Fibroblast of skin of left quadriceps (primary cell): ENCODE results near the gene LGALS3BP.
A peak's percentile ranks its signal among the peaks of the same experiment; 100 is the strongest.

ENCODE experiments used
- DNase-seq, 2 experiments: peaks; one replicate each; pipeline ENCODE4 v3.0.0-alpha.2; 2013; ENCODE audit warnings: low read depth in 2 of 2

The LGALS3BP gene

DNA sequence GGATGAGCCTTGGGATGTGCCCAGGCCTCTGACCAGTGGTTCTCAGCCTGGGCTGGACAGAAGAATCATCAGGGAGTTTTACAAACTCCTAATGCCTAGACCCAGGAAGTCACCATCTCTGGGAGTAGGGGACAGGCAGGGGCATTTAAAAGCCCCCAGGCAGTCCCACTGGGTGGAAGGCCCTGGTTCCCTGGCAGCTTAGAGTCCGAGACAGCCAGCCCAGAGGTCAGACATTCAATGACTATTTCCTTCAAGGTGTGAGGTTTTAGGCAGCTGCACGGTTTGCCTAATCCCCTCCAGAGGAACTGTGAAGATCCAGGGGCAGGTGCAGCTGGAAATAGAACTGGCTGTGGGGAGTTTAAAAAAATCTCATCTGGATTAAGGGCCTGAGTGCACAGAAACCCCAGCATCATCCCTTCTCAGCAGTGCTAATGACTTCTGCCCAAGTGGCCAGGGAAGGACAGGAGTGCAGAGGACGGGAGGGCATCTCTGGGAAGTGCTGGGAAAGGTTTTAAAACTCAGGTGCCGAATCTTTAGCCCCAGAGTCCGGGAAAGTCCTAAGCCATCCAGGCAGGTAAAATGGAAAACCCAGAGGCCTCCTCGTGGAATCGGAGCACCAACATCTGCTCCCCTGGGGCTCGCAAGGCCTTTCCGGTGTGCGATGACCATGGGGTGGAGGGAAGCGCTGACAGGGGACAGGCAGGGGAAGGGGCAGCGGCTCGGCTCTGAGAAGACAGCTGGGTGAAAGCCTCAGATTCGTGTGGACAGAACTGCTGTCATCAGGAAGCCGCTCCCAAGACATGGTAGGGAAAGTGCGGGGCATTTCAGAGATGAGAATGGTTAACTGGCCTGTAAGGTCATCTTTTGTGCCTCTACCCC lies 1.5 kb upstream of the LGALS3BP start:
- no peak for DNase-seq

DNA sequence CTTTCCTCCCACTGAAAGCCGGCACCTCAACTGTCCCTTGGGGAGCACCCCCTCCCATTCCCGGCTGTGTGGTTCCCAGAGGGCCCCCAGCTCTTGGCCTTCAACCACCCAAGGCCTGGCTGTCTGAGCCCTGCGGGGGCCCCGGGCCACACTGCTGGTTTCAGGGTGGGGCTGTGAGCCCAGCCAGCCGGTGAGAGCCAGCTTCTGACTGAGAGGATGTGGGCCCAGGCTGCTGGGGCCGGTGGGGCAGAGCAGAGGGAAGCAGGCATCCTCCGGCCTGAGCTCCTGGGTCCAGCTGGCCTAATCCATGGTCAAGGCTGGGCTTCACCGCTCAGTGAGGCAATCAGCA lies 875 bp upstream of the LGALS3BP start:
- no peak for DNase-seq

DNA sequence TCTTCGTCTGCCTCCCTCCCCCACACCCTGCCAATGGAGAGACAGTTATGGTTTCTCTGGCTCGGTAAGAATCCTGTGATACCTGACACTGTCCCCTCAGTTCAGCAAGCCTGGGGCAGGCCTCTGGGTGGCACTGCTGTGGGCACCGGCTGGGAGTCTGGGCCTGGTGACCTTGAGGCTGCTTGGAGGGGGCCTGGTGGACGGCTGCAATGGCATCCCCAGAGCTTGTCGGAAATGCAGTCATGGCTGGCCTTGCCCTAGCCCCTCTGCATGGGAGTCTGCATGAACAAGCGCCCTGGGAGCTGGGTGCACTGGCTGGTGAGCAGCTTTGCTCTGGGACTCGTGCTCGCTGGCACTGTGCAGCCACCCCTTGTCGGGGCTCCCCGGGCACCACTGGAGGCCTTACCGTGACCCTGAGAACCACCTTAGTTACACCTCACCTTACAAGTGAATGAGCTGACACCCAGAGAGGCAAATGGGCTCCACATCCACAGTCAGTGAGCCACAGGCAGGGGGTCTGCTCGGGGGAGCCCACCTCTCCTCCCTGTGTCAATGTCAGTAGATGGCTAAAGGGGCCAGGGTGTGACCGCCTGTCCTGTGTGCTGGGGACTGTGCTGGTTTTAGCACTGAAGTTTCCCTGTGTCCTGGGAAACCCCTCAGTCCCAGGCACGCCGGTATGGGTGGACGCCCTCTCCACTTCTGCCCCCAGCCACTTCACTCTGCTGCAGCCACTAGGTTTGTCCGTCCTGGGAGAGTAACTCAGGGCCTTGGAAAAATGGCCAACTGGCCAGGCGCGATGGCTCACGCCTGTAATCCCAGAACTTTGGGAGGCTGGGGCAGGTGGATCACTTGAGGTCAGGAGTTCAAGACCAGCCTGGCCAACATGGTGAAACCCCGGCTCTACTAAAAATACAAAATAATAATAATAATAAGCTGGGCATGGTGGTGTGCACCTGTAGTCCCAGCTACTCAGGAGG lies 1.4 kb downstream of the LGALS3BP start:
- DNase-seq: no peak

DNA sequence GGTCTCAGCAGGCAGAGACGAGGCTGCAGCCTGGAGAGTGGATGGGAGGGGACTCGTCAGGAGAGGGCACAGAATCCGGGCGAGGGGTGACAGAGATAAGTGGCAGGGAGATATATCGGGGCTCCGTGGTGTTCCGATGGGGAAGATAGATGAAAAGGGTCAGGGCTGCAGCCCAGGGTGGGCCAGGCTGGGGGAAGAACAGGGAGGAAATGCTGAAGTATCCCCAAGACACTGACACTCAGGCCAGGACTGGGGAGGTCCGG lies 2.1 kb downstream of the LGALS3BP start:
- DNase-seq: no peak

DNA sequence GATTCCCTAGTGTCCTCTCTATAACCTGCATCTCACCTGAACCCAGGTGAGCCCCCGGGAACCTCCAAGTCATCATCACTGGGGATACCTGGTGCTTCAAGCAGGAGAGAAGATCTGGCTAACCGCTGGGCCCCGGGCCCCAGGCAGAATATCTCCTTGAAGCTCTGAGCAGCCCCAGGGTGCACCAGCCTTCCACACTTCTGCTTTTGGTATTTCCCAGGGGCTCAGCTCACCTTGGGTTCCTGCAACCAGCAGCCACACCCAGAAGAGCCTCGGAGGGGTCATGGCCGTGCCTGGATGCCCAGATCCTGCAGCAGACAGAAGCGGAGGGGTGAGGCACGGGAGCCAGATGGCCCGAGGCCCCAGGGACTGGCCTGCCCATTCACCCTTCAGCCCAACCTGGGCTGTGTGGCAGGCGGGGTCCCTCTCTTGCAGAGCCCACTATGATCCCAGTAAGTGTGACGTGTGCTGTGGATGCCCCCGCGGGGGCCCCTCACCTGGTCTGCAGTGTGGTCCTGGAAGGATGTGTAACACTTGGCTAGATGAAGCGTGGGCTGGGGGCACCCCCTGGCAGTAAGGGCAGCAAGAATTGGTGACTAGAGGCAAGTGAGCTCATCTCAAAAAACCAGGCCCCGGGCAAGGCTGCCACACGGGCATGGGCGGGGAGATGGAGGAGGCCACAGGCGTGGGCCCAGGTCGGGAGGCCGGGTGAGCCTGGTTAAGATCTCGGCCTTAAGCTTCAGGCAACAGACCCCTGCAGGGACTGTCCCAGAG lies 2.6 kb downstream of the LGALS3BP start:
- DNase-seq: no peak

DNA sequence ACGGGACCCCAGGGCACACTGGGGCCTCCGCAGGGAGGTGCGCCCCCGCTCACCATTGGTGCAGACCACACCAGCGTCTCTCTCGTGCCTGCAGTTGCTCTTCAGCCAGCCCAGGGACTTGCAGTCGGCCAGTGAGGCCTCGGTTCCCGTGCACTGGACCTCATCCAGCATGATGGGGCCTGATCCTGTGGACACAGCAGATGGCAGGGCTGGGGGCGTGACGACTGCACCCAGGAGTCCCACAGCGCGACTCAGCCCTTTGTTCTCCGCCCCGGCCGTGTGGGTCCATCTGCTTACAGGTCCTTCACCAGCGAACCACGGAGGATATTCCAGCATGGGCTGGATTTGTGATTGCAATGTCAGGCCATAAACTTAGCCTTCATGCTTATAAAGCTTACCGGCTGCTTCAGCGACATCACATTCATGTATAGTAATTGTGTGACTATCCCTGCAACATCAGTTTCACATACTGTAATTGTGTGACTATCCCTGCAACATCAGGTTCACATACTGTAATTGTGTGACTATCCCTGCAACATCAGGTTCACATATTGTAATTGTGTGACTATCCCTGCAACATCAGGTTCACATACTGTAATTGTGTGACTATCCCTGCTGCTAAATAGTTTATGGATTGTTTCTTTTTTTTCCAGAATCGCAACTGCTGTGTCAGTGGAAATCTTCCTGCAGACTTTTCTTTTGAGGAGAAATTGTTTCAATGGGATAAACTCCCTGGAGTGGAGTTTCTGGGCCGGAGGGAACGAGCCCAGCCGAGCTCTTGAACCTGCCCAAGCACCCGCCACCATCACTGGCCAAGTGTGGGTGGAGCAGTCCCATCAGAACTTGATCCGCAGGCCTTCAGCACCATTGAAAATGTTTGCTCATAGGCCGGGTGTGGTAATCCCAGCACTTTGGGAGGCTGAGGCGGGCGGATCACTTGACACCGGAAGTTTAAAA lies 4.8 kb downstream of the LGALS3BP start:
- DNase-seq: peak; percentile 55 to 62

DNA sequence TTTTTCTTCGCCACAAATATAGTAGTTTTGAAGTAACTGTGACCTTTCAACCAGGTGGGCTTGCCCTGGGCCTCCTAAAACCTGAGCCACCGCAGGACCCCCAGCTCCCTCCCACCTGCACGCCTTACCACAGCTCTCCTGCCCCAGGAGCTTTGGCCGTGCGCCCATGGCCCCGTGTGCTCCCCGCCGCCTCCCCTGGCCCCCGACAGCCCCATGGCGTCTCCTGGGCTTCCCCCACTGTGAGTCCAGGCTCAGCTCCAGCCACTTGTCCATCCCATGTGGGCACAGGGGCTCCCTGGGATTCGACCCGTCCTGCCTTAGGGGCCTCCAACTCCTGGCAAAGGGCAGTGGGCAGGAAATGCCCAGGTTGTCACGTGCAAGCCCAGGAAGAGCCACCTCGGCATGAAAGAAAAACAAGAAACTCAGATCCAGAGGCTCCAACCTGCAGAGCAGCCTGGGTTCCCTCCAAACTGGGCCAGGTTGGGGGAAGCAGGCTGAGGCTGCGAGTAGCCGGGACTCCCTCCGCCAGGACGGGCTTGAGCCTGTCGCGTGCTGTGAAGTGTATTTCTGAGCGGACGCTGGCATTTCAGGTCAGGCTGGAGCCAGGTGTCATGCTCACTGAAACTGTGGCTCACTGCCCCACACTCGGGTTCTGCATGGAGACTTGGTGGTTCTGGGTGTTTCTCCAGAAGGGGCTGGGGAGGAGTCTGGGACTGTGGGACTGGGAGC lies 5.8 kb downstream of the LGALS3BP start:
- no peak for DNase-seq

DNA sequence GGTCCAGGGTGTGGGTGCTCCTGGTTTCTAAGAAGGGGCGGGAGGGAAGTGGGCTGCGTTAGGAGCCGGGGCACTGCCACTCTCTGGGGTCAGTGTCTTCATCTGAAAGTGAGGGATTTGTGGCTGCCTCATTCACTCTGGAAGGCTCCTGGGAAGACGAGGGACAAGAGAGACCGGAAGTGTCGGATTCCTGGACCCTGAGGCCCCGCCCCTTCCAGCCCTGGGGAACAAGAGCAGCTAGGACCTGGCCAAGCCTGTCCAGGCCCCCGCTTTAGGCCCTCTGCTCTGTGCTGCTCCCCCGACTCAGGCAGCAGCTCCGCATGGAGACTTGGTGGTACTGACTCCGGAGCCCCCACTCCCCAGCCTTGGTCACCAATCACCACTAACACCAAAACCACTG lies 6.5 kb downstream of the LGALS3BP start:
- DNase-seq: no peak

DNA sequence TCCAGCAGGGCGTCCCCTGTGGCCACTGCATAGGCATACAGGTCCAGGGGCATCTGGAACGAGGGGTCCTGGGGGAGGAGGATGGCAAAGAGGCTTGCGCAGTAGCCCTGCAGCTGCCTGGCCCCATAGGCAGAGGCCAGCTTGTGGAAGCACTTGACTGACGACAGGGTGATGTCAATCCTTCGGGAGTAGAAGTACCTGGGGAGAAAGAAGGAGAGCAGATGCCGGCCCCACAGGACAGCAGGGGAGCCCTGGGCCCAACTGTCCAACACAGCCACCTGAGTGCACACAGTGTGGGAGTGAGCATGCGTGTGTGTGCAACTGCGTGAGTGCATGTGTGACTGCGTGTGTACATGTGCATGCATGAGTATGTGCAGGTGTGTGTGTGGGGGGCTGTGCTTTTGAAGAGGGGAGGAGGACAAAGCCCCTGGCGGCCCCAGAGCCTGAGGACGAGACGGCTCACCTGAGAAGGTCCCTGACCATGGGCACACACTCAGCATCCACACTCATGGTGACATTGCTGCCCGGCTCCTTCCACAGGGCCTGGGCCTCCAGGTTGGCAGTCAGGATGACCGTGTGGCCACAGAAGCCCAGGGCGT lies 7.1 kb downstream of the LGALS3BP start:
- DNase-seq: no peak

DNA sequence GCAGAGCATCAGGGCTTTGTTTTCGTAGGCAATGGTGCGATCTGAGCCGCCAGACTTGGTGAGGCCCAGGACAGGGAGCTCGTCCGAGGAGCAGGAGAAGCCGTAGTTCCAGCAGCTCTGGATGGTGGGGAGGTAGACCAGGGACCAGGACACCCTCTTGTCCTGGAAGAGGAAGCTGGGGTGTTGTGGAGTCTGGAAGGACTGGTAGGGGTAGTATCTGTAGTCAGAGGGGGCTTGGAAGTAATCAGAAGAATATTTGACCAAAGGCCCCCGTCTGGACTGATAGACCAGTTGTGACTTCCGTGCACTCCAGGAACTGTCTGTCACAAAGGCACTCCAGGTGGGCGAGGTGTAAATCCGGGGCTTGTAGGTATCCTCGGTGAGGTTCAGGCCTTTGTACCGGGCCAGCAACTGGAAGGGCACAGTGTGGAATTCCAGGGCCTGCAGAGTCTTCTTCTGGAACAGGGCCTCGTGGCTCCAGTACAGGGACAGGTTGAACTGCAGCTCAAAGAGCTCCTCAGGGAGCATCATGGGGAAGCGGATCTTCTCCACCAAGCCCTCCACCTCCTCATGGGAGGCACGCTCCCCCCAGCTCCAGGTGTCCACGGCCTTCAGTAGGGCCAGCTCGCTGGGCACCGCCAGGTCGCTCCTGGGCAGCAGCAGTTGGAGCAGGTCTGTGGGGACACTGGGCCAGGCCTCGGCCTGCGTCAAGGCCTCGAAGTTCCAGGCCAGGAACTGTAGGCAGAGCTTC lies 7.8 kb downstream of the LGALS3BP start:
- no peak for DNase-seq

DNA sequence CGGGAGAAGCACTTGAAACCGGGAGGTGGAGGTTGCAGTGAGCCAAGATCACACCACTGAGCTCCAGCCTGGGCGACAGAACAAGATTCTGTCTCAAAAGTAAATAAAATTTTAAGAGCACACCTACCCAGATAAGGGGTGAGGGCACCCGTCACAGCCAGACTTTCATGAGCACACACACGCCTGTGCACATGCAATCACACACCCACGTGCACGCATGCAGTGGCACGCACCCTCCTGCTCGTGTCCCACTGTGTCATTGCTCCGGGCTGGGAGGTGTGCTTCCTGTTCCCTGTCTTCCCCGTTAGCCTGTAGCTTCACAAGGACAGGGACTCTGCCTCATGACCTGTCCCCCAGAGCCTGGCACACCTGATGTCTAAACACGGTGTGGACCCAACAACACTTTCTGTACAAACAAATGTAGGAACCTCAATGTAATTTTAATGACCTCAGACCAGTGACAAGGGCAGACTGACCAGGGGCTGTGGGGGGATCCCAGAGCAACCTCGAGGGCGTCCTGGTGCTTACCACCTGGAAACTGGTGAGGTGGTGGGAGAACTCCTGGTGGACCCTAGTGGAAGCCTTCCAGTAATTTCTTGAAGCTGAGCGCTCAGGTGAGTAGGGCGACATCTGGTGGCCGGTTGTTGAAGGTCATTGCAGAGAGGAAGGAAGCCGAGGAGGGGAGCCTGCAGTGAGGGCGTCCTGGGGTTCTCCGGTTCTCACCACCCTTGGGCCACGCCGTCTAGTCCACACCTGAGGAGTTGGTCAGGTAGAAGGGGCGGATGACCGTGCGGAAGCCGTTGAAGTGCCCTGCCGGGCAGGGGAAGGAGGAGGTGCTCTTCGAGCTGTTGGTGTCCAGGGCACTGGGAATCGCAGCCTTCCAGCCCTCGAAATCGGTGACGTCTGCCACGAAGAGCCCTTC lies 8.6 kb downstream of the LGALS3BP start:
- DNase-seq: peak; percentile 43 to 44

DNA sequence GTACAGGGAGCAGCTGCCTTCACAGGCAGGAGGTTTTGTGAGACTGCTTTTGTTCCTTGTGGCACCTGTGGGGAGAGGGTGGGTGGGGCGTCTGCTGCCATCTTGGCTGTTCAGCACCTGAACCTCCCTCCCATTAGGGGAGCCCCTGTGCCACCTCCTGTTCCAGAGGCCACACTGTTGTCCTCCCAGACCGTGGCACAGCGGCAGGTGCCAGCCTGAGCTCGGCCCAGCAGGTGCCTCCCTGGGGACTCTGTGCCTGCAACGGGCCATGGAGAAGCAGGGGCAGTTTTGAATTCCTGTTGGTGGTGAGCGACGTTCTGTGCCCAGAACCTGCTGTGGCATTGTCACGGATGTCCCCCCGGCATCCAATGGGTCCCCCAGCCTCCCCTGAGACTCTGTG lies 9.9 kb downstream of the LGALS3BP start:
- DNase-seq: no peak

DNA sequence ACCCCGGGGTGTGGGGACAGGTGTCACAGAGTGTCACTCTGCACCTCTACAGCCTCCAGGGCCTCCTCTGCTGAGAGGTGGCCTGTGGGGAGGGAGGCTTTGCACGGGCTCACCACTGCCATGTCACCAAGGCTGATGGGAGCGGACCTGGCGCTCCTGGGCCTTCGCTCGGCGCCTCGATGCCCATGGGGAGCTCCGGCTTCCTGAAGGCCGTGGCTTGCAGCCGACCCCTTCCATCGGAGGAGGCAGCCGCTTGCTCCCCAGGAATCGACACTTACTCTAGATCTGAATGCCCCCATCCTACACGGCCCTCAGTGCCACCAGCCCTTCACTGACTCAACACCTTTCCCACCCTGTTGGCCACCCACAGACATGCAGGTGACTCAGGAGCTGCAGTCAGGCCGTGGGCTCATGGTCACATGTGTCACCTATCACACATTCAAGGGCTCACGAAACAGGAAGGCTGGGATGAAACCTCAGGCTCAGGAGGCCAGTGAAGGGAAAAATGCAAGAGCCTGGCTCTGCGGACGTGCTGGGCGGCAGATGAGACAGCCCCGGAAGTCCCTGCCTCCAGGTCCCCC lies 11.9 kb downstream of the LGALS3BP start:
- no peak for DNase-seq

DNA sequence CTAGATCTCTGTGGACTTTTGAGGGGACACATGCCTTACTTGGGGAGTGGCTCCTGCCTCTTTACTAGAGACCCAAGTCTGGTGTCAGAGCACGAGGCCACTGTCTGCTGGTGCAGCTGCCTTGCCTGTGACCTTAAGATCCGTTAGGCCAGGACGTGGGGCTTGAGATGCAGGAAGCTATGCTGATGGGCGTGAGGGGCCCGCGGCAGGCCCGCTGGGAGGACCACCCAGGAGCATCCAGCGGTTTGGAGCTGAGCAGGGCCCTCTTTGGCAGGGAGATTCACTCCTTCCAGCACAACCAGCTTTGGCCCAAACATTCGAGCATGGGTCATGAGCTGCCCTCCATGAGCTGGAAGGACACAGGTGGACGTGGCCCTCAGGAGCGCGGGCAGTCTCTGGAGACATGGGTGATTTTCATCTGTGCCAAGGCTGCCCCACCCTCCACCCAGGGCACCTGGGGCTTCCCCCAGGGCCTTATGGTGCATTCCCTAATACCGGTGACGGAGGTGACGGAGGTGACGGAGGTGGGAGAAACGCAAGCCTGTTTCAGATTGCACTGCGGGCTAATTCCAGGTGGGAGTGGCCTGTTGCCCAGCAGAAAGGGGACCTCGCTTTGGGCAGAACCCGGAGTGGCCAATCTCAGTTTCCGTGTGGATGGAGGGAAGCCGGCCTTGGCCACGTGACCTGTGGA lies 12.7 kb downstream of the LGALS3BP start:
- no peak for DNase-seq

DNA sequence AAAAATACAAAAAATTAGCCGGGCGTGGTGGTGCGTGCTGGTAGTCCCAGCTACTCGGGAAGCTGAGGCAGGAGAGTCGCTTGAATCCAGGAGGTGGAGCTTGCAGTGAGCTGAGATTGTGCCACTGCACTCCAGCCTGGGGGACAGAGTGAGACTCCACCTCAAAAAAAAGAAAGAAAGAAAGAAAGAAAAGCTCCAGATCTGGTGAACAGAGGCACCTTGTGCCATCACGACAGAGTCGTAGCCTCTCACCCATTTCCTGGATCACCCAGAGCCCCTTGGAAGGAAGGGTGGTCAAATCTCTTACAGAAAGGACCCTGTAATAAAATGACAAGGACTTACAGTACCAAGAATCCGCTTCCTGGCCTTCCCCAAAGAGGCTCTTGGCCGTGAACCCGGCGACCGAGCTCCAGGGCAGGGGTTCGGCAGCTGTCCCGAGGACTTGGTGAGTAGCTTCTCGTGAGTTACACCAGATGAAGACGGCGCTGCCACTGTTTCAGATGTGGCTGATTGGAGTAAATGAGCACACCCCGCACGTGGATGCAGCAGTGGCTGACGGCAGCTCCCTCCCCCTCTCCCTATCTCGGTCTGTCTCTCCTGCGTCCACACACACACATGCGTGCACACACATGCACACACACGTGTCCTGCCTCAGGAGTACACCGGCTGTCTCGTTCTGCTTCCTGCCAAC lies 13.5 kb downstream of the LGALS3BP start:
- no peak for DNase-seq

DNA sequence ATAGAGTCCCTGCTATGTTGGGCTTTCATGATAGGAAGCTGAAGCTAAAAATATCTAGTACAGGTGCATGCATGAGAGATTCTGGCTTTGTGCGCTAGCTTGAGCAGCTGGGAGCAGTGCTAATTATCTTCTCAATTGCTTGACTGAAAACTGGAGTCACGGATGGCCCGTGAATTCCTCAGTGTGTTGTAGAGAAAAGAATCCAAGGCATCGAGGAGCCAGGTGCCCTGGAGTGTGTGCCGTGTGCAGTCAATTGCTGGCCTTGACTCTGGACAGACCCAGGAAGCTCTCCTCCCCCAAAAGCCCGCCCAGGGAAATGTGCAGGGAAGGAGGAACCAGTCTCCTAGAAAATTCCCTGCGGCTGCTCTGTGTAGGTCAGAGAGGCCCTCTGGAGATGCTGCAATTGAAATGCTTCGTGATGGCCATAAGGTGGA lies 14.2 kb downstream of the LGALS3BP start:
- DNase-seq: no peak

DNA sequence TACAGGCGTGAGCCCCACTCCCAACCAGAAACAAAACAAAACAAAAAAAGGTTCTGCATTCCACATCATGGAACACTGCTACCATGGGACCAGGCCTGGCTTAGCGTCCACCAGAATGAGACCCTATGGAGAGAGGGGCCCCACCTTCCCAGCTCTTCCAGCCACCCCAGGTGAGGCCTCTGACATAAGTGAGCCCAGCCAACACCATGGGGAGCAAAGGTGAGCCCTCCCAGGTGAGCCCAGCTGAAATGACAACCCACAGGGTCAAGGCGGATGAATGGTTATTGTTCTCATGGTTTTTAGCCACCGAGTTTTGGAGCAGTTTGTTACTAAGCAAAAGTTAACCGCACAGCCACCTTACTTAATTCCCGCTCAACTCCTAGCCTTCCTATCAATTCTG lies 16.3 kb downstream of the LGALS3BP start:
- DNase-seq: no peak
